Ureter (tissue), 1 donor: ENCODE measurements around the gene CREG2. TPM values are rescaled to one million over a fixed set of nuclear protein-coding genes. Genes with fewer than 3 reads are reported as not detected.

ENCODE experiments used
- DNase-seq: peaks from one replicate; pipeline ENCODE4 v3.0.0-alpha.2; 2020; ENCODE audit warnings: low spot score
- total RNA-seq: library from RNA; stranded (reverse); gene quantifications from one replicate; pipeline ENCODE4 v1.2.4, GENCODE V29; 2023
- donor health status: DM: yes; HTN: yes; CAD: no.

CREG2 gene
- total RNA-seq, 1 donor from 2014 or later, result 1.8 TPM

DNA sequence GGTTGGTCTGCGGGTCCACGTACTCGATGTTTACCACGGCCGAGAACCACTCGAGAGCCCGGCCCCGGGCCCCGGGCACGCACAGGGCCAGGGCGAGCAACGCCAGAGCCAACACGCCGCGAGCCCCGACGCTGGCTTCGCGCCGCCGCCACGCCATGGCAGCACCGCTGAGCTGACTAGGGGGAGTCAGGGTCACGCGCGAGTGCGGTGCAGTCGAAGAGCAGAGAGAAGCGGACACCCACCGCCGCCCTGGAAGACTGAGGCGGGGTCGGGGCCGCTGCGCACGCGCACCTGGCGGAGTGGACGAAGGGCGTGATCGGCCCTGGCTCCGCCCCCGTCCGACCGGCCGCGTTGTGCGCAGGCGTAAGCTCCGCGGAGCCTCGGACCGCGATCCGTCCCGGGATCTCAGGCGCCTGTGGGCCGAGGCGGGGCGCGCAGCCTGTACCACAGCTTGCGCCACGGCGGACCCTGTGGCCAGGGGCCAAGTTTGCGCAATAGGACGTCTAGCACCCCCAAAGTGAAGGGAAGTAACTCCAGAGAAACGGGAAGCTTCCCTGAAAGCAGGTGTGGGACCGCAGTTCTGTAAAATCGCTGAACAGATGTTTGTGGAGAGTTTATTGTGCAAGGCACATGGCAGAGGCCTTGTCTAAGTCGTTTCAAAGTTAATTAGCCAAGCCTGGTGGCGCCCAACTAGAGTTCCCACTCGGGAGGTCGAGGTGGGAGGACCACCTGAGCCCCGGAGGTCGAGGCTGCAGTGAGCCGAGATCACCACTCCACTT lies 78.7 kb downstream of the CREG2 start, which contains the start of gene RNF149:
Gene RNF149 (minus strand): TSS at position 270 of the 779 bp plus-strand sequence. CDS start 113 bp downstream, at position 157.
- peak; percentile 95 for DNase-seq

DNA sequence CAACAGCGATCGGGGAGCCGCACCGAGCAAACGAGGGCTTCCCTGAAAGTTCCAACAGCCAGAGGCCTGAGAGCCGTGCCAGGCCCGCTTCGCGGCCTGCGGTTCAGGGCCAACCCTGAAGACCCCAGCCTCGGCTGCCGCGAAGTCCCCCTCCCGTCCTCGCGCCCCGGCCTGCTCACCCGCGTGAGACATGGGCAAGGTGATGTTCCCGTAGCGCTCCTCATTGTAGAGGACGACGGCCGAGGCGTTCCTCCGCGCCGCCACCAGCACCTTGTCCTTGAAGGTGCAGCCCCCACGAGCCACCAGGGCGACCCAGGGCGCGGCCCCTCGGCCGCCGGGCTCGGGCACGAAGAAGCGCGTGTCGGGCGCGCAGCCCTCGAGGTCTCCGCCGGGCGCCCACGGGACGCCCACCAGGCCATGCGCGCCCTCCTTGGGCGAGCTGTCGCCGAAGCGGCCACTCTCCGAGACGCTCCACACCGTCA lies 79.3 kb downstream of the CREG2 start:
- DNase-seq, result peak; percentile 50

DNA sequence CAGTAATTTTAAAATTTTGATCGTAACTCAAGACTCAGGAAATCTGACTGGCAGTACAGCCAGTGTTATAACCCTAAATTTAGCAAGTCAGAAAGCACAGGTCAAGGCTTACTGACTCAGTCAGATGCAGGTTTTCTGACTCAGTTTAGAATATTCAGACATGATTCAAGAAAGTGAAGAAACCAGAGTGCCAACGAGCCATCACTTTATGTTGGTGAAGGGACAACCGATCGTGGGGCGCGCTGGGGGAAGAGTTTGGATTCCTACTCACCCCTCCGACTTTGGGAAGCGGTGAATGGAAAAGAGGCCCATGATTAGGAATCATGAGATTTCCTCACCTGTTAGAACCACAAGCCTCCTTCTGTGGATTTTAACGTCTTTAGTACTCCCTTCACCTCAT lies 79.8 kb downstream of the CREG2 start:
- DNase-seq, result no peak

DNA sequence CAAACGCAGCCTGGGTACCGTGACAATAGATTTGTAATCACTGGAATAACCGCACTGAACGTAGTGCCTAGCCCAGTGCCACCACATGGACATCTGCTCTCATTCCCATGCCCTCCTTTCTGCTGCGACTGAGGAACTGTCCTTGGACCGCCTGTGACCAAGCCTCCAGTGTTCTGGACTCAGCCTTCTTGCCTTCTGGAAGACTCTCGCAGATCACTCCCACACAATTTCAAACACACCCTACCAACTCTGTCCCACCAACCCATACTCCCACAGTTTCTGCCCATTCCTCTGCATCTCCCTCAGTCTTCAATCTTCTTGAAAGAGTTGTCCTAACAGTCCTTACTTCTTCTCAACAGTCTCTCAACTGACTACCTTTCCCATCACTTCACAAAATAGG lies 80.9 kb downstream of the CREG2 start:
- no peak for DNase-seq

DNA sequence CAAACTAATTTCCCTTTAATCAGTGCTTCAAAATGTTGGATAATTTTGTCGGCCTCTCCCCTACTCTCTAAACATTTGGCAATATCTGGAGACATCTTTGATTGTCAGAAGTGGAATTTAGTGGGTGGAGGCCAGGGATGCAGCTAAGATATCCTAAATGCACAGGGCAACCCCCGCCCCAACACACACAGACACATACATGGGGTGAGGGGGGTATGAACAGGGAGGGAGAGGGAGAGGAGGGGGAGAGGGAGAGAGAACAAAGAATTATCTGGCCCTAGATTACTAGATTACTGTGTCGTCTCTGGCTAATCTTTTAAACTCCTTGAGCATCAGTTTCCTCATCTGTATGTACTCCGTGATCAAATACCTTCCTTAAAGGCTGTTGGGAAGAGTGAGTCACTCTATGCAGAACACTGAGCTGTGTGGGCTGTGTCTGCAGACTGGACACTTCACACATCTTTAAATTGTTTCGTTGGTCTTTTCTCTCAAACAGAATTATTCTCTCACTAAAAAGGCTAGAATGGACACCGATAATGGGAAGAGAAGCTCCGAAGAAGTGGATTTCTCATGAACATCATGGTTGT lies 81.7 kb downstream of the CREG2 start:
- DNase-seq, result no peak

DNA sequence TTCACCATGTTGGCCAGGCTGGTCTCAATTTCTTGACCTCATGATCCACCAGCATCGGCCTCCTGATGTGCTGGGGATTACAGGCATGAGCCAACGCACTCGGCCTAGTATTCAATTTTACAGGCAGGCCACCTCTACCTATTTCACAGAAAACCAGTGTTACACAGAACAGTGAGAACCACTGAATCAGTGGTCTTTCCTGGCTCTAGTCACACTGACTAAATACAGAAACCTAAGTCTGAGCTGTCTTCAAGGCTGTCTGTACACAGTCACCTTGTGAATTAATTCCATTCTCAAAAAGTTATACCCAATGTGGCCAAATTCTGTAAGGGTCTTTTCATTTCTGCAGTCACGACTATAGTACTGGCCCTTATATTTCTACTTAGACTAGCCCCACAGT lies 82.3 kb downstream of the CREG2 start:
- DNase-seq, result no peak

DNA sequence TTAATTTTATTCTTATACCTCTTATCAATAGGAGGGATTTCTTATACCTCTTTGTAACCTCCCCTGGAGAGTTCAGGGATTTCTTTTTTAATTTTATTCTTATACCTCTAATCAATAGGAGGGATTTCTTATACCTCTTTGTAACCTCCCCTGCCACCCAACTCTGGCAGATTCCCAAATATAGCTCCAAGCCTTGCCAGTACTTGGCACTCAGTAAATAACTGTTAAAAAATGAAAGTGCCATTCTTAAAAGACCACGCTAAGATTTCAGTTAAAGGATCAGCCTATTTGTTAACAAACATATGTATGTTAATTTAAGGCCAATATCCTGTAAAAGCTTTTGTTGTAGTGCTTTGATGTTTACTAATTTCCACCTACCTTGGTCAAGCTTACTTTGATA lies 83.6 kb downstream of the CREG2 start:
- no peak for DNase-seq

DNA sequence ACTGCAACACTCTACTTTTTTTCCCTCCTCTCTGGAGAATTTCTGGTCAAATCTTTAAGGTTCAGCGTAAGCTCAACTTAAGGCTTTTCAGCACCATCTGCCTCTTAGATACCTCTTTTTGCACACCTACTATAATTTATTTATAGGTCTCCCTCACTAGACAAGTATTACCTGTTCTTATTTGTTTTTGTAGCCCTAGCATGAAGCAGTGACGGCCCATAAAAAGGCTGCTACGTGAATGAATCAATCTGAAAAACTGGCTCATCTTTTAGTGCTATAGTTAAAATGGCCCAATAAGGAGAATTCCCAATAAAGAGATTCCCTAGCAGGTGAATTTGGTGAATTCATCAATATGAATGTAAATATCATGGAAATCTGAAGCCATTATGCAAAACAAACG lies 85.3 kb downstream of the CREG2 start:
- no peak for DNase-seq

DNA sequence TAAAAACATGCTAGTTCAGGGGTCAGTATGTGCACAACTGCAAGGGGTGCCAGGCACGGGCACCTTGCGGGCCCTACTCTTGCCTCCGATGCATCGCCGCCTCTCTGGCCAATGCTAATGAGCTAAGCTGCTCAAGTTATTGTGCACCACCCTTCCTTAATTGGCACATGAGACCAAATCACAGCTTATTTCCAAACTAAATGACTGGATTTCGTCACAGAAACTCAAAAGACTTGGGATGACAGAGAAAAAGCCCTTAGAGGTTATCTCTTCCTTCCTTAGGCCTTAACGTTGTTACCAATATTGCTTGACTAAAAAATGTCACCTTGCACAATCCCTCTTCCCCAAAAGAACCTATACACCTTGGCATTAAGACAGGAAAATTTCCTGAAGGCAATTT lies 86.5 kb downstream of the CREG2 start:
- DNase-seq, result no peak

DNA sequence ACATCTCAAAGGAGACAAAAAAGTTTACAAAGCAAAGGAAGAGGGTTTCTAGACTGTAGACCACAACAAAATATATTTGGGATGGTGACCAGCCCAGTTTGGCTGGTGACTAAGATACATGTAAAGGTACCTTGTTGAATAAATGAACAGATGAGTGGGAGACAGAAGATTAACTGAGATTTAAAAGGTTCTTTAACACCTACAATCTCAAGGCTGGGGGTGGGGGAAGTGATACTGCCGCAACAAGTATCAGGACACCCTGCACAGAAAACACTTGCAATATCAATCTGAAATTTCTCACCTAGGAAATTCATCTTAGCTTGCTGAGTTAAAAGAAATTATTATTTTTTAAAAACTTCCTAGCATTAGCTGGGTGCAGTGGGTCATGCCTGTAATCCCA lies 87.1 kb downstream of the CREG2 start:
- no peak for DNase-seq

DNA sequence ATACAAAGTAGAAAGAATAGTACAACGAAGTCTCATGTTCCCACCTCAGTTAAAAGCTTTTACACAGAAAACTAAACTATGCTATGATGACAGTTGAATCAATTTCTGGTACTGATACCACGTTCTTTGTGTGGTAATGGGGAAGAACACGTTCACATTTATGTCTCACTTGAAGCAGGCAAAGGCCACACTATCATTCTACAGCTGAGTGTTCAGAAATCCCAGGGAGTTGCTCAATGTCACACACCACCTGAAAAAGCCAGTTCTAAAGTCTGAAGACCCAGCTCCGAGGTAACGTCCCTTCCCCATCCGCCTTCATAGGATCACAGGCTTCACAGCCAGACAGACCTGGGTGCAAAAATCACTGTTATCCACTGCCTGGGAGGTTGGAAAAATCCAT lies 87.7 kb downstream of the CREG2 start:
- no peak for DNase-seq

DNA sequence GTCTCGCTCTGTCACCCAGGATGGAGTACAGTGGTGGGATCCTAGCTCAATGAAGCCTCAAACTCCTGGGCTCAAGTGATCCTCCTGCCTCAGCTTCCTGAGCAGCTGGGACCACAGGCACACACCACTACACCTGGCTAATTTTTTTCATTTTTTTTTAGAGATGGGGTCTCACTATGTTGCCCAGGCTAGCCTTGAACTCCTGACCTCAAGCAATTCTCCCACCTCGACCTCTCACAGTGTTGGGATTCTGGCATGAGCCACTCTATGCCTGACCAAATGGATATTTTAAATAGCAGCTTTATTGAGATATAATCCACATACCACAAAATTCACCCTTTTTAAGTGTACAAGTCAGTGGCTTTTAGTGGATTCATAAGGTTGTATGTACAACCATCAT lies 89.9 kb downstream of the CREG2 start:
- DNase-seq, result no peak

DNA sequence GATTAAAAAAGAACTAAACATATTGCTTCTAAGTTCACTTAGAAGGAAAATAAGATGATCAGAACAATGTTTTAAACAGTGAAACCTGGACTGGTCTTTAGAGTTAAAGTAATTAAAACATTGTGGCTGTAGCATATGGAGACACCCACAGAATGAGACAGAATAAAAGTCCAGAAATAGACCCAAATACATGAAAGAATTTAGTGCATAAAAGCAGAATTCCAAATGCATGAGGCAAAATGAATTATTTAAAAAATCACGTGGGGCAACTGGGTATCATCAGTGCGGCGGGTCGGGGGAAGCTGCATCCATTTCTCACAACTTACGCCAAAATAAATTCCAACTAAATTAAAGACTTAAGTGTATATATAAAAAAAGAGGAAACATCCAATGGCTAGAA lies 90.9 kb downstream of the CREG2 start:
- DNase-seq, result no peak

DNA sequence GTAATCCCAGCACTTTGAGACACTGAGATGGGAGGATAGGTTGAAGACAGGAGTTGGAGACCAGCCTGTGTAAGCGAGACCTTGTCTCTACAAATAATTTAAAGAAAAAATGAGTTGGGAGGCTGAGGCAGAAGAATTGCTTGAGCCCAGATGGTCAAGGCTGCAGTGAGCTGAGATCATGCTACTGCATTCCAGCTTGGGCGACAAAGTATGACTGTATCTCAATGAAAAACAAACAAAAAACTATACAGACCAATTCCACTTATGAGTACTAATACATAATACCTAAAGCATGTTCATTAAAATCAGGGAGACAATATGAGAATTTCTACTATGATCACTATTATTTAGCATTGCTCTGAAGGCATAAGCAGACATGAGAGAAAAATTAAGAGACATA lies 91.4 kb downstream of the CREG2 start:
- DNase-seq, result no peak

Other genes with a start within 250 kb of the CREG2 start
- gene TBC1D8, start 236.1 kb downstream of the CREG2 start, total RNA-seq, result 69.1 TPM
- 71.3 TPM for gene CNOT11, start 134.6 kb downstream of the CREG2 start, total RNA-seq
- gene RNF149, start 78.8 kb downstream of the CREG2 start, total RNA-seq, result 97.3 TPM
- not detected for gene RFX8, start 87.6 kb upstream of the CREG2 start, total RNA-seq